ENCODE data around the gene PPP1R12B.
"Not testable (repeated sequence)": the region's sequence is repeated elsewhere in the genome, so short reads cannot be mapped to it uniquely, and the experiment has no call there.

DNA sequence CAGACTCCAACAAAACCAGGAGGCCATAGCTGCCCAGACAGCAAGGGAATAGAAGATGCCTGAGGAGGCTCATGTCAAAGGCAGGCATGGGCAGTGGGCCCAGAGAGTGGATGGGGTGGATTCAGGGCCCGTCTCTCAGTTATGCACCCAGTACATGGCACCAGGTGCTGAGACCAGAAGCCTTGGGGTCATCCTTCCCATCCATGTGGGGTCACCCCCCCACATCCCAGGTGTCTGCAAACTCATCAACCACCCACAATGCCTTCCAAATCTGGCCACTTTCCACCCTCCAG is 266.7 kb downstream of the PPP1R12B start:
- TF ChIP-seq, protein P1, sequence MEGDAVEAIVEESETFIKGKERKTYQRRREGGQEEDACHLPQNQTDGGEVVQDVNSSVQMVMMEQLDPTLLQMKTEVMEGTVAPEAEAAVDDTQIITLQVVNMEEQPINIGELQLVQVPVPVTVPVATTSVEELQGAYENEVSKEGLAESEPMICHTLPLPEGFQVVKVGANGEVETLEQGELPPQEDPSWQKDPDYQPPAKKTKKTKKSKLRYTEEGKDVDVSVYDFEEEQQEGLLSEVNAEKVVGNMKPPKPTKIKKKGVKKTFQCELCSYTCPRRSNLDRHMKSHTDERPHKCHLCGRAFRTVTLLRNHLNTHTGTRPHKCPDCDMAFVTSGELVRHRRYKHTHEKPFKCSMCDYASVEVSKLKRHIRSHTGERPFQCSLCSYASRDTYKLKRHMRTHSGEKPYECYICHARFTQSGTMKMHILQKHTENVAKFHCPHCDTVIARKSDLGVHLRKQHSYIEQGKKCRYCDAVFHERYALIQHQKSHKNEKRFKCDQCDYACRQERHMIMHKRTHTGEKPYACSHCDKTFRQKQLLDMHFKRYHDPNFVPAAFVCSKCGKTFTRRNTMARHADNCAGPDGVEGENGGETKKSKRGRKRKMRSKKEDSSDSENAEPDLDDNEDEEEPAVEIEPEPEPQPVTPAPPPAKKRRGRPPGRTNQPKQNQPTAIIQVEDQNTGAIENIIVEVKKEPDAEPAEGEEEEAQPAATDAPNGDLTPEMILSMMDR (conservative IDR thresholded peaks at IDR 0.05; ENCODE audit: low read depth in 2 of 2): not testable (repeated sequence)
- not testable (repeated sequence) for TF ChIP-seq EZH2 (IDR thresholded peaks at IDR 0.05; ENCODE audit: low read depth, unreplicated experiment)
